Heart left ventricle (tissue), 13 donors: ENCODE measurements around the gene PTPRE.

Source experiments
- CTCF ChIP-seq, 12 donors: fragments of 200-600 bp; sonication (generic) in 4 of 12; IDR thresholded peaks; one replicate each; pipeline versions ENCODE4 v1.5.0 to v1.8.0; 2018 to 2022; ENCODE audit warnings: antibody characterized with exemption in 12 of 12, mild to moderate bottlenecking in 5 of 12
- POLR2A ChIP-seq, 2 donors: fragments of 450-650 bp; IDR thresholded peaks; one replicate each; pipeline ENCODE4 v1.6.1; 2017; ENCODE audit warnings: antibody characterized with exemption in 2 of 2, mild to moderate bottlenecking in 2 of 2, moderate library complexity in 2 of 2
- donor health status: ischemic (EF 13 %, LVEDD 7.1; RV severe dilation, severe dysfunction).
- donor health status: DM: no; HTN: yes; CAD: no.
- donor health status: DM: no; HTN: no; CAD: no.
- donor health status: ischemic (EF 25% LVEDD 6.9; RV normal size, moderate dysfunction).
- donor health status: ischemic (EF 25% LVEDD 5.7; RV mildly dilated, moderate dysfunction).
- donor health status: ischemic (EF 35%, LVEDD 5.7; RV mildly dilated, moderate dysfunction).
- donor health status: nonischemic (EF 11% LVEDD 7.7; RV severe dilation, severe dysfunction).
- donor health status: DM: yes; HTN: yes; CAD: no.
- donor health status: PGD.
- donor health status: ischemic (EF 29% LVEDD 5.4; RV normal size, mild dysfunction).
- donor health status: nonischemic (EF 23%, LVEDD 6.1; RV moderate dilation, normal function).

DNA sequence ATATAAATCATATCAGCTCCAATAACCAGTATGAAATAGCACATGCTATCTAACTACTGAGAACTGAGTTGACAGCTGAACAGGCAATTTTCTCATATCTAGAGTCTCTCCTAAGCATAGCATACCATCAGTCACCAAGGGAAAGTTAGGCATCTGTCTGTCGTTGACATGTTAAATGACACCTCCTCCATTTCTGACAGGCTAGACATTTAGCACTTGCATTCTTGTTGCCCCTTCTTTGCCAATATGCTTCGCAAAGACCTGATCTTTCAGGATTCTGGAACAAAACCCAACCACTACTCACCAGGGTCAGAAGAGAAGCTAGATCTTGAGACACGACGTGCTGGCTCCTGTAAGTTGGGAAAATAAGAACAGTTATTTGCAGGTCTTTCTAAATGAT lies 209.3 kb downstream of the PTPRE start:
- no peak for TF ChIP-seq CTCF (IDR thresholded peaks at IDR 0.05)
- no peak for TF ChIP-seq POLR2A (IDR thresholded peaks at IDR 0.05)
